Head of caudate nucleus (tissue), 42 donors: ENCODE results near the gene GSTA4.
A peak's percentile ranks its signal among the peaks of the same experiment; 100 is the strongest.
"Not testable (repeated sequence)": the region's sequence is repeated elsewhere in the genome, so short reads cannot be mapped to it uniquely, and the experiment has no call there.

Experiments
- DNase-seq, 42 donors: peaks; one replicate each; pipeline versions ENCODE4 v3.0.0 to v3.0.0-alpha.2; 2020 to 2021; ENCODE audit warnings: mixed read lengths in 7 of 42
- intact Hi-C: fragments of 100-400 bp; cut with DNase I; formaldehyde crosslinking; loops from one replicate; pipeline ENCODE4 v1.15.0; 2022

Gene GSTA4

GRCh38 chr6:52983159-52983848 lies 11.8 kb downstream of the GSTA4 start:
- DNase-seq: no peak
- intact Hi-C loops: no loop called here

- DNase-seq: no peak
- intact Hi-C loops: no loop called here
Observed at GRCh38 chr6:52982680-52983079, 12.4 kb downstream of the GSTA4 start.

DNA sequence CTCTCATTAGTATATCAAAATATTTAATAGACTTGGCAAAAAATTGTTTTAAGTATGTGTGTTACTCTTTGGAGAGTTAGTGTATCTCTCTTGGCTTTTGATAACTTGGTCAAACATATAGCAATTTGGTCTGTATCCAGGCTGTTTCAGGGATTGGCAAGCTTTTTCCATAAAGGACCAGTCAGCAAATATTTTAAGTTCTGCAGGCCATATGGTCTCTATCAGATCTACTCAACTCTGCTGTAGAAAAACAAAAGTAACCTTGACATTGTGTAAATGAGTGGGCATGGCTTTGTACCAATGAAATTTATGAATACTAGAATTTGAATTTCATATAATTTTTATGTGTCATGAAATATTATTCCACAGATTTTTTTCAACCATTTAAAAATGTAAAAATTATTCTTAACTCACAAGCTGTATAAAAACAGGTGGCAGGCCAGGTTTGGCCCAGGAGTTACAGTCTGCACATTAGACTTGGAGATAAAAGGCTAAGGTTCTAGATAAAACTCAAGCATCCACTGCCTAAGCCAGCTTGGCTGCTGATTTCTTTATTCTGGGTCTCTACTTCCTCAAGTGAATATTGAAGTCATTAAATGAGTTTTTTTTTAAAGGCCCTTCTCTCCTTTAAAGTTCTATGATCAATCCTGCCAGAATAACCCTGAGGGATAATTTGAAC lies 13.7 kb downstream of the GSTA4 start:
- intact Hi-C loops: no loop called here
- no peak for DNase-seq

DNA sequence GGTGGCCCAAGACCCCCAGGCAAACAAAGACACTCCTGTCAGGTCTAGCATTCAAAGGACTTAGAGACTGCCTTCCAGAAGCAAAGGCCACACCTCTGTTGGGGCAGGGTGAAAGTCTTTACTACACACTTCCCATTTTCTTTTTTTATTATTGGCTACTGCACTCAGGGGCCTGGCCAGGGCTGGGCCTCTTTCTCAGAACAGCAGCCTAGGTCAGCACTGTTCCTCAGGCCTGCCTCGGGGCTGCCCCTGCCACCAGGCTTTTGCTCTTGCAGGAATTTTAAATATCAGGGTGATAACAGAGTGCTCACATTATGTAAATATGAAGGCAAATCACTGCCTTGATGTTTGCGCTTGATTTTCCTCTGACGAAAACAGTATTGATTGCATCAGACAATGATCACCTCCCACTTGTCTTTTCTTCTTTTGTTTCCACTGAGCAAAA lies 18.5 kb downstream of the GSTA4 start:
- DNase-seq: peak in 4 of 42 donors; percentile 8 to 44 (median 22)
- intact Hi-C loops: no loop called here

GRCh38 chr6:52976149-52976548 lies 18.9 kb downstream of the GSTA4 start:
- no peak for DNase-seq
- intact Hi-C loops: no loop called here

GRCh38 chr6:52975580-52975979 lies 19.5 kb downstream of the GSTA4 start:
- DNase-seq: no peak
- intact Hi-C loops: no loop called here

DNA sequence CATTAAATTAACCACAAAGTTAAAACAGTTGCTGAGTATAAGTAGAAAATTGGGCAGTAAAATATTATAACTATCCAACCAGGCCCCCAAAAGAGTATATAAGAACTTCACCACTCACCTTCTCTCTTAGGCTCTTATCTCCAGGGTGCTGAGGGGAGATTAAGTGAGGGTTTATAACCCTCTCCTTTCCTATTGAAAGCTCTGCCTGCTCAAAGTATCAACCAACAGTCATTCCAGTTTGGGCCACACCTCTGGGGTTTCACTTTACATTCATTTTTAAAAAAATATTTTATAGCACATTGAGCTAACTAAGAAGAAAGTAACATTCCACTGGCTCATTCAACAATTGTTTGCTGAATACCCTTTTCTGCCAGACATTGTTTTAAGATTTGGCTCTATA lies 22.1 kb downstream of the GSTA4 start:
- intact Hi-C loops: no loop called here
- no peak for DNase-seq

DNA sequence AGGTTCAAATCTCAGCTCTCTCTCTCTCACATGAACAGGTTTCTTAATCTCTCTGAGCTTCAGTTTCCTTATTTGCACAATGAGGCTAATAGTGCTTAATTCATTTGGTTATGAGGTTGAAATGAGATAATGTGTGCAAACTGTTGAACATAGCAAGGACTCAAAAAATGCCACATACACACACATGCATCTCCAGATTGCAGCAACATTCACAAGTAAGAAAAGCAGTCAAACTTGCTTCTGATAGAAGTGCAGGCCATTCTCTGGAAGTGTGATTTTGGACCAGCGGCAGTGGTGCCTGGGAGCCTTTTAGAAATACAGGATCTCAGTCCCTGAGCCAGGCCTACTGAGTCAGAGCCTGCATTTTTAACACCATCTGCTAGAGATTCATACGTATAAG lies 25.7 kb downstream of the GSTA4 start:
- intact Hi-C loops: no loop called here
- DNase-seq: no peak

DNA sequence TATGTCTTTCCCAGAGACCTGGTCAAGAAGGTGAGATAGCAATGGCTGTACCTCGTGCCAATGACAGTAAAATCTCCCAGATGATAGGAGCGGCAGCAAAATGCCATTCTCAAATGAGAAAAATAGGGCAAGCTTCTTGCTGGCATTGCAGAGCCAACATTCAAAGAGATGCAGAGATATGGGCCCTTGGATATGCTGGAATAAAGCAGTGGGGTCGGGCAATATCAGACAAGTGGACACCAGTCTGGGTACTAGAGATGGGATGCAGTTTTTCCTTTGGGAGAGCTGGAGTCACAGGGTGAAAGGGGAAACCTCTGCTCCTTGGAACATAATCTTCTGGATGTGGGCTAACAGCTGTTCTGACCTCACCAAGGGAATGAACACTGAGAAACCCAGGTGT lies 29.0 kb downstream of the GSTA4 start:
- intact Hi-C loops: no loop called here
- DNase-seq: no peak

DNA sequence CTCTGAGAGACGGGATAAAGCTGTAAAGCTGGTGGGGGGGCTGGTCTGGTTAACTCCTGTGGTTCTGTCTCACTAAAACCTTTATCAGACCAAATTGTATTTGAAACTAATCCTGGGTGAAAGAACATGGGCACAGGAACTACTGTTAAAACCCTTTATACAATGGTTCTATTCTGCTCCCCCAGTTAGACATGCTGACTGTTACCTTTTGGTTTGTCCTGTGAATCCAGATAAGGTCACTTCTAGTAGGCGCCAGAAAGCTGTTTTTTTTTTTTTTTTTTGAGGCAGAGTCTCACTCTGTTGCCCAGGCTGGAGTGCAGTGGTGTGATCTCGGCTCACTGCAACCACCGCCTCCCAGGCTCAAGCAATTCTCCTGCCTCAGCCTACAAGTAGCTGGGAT lies 29.7 kb downstream of the GSTA4 start:
- intact Hi-C loops: no loop called here
- no peak for DNase-seq

DNA sequence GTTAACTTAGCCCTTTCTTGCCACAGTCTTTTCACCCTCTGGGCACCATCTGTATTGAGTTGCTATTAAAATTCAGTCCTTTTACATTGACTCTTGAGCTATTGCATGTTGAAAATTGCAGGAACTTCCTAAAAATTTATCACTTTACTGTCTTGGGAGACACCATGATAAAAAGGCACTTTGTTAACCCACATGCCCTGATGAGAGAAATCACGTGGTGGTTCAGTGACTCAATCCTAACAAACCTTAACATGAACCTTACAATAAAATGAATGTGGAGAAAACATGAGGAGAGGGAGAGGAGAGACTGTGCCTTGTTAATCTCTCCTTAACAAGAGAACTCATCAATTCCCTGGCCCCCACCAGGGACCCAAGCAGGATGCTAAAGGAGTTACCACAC lies 30.8 kb downstream of the GSTA4 start:
- intact Hi-C loops: no loop called here
- no peak for DNase-seq

DNA sequence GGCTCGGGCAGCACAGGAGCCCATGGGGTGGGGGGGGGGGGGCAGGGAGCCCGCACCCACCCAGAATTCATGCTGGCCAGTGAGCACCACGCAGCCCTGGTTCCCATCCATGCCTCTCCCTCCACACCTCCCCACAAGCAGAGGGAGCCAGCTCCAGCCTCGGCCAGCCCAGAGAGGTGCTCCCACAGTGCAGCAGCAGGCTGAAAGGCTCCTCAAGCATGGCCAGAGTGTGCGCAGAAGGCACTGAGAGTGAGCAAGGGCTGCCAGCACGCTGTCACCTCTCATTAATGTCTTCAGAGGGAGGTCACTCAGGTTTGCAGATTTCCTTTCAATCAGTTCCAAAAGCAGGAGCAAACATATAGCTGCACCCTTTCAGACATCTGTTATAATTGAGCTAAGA lies 32.4 kb downstream of the GSTA4 start:
- intact Hi-C loops: no loop called here
- DNase-seq: no peak

DNA sequence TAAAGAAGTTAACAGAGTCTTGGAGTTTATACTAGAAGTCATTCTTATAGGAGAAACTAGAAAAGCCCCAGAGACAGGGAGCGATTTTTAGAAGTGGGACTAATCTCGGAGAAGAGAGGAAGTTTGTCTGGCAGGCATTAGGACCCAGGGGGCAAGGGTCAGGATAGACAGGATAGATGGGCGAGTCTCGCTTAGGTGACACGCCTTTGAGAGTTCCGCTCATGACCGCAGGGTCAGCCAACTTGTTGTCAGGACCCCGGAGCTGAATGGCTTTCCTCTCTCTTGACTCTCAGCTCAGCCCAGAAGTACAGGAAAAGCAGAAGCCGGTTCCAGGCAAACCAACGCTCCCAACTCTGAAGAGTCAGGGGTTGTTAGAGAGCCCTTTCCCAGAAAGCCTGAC lies 34.1 kb downstream of the GSTA4 start:
- intact Hi-C loops, DNase-seq: not testable (repeated sequence)

GRCh38 chr6:52960211-52960610 lies 34.9 kb downstream of the GSTA4 start:
- intact Hi-C loops, DNase-seq: not testable (repeated sequence)

GRCh38 chr6:52958546-52959255 lies 36.4 kb downstream of the GSTA4 start:
- intact Hi-C loops: no loop called here
- no peak for DNase-seq

- no peak for DNase-seq
Observed at GRCh38 chr6:52955871-52956270, 39.2 kb downstream of the GSTA4 start.

GRCh38 chr6:52953911-52954839 lies 40.9 kb downstream of the GSTA4 start:
- intact Hi-C loops: no loop called here
- no peak for DNase-seq

More at GRCh38 chr6:52955871-52956270, 39.2 kb downstream of the GSTA4 start:
- intact Hi-C loops: no loop called here

GRCh38 chr6:52946306-52946705 lies 48.8 kb downstream of the GSTA4 start:
- intact Hi-C loops: no loop called here
- DNase-seq: no peak

- DNase-seq, intact Hi-C loops: not testable (repeated sequence)
Observed at GRCh38 chr6:52942821-52943220, 52.3 kb downstream of the GSTA4 start.
